Medulla oblongata (tissue), 1 donor: Measurements from ENCODE around the gene PLEK2.
"Not testable (repeated sequence)": the region's sequence is repeated elsewhere in the genome, so short reads cannot be mapped to it uniquely, and the experiment has no call there.

ENCODE experiments used
- DNase-seq: peaks from one replicate; pipeline ENCODE4 v3.0.0-alpha.2; 2015; ENCODE audit errors: extremely low spot score

Gene PLEK2

DNA sequence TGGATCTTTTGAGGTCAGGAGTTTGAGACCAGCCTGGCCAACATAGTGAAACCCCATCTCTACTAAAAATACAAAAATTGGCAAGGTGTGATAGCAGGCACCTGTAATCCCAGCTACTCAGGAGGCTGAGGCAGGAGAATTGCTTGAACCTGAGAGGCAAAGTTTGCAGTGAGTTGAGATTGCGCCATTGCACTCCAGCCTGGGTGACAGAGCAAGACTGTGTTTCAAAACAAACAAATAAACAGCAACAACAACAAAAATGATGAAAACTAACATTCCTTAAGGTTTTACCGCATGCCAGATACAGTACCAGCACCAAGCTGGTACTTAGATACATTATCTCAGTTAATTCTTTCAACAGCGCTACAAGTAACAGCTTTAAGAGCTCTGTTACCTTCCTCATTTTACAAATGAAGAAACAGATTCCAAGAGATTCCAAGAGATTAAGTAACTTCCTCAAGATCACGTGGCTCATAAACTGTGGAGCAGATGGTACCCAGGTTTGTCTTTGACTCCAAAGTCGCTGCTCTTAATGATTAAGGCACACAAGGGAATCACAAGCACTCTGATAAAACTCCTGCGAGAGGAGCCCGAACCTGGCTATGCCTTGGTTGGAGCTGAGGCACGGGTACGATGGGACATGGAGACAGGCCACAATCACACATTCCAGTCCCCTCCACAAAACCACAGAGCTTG lies 17.7 kb upstream of the PLEK2 start:
- no peak for DNase-seq

DNA sequence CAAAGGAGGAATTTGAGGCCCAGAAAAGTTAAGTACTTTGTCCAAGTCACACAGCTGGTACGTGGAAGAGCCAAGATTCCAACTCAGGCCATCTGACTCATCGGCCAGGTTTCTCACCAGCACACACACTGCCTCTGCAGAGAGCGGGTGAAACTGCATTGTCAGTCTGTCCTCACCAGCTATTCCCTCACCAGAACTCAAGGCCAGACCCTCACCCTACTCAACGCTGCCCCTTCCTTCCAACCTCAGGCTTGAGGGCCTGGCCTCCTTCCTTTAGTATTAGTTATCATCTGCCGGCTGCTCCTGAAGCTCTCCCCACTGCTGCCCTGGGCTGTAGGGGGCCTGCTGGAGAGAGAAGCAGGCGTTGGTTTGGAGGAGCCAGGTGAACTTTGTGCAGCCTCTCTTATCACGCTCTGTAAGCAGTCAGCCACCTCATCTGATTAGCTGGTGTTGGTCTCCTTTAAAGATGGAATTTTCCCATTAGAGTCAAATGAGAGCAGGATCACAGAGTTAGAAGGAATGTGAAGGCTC lies 16.6 kb upstream of the PLEK2 start:
- no peak for DNase-seq

DNA sequence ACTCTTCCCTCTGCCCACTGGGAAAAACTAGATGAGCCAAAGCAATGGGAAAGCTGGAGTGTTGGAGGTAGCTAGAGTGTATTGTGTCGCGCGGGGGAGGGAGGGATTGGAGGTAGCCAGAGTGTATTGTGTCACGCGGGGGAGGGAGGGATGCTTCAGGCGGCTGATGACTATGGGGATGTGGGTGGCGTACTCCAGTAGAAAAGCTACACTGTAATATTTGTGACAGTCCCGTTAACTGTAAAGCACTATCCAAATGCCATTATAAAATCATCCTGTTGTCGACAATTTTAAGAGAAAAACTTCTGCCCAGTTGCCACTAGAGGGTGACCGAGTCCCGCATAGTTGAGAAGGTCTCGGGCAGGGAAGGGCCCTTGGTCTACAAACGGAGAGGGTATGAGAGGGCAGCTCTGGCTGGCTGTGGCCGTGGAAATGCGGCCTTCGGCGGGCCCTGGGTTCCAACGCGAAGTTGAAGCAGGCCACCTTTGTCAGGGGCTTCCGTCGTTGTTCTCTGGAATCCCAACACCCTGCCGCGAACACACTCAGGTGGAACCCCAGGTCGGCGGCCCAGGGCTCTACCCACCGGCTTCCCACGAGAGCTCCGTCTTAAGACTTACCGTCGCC lies 15.1 kb upstream of the PLEK2 start:
- peak; percentile 94 for DNase-seq

DNA sequence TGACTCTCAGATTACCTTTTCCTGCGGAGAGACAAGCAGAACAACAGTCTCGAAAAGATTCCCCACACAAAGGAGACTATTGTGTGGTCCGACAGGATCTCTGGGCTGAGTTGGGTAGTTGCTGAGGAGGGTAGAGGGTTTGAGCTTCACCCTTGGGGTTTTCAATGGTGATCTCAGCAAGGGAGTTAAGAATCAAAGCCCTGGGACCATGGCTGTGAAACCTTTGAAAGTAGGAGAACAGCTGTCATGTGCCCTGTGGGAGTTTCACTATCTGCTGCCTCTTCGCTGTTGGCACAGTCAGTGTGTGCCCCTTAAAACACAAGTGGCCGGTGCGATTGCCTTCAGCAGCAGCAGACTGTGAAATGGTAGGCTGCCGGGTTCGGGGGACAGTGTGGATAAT lies 14.2 kb upstream of the PLEK2 start:
- DNase-seq = peak; percentile 28

DNA sequence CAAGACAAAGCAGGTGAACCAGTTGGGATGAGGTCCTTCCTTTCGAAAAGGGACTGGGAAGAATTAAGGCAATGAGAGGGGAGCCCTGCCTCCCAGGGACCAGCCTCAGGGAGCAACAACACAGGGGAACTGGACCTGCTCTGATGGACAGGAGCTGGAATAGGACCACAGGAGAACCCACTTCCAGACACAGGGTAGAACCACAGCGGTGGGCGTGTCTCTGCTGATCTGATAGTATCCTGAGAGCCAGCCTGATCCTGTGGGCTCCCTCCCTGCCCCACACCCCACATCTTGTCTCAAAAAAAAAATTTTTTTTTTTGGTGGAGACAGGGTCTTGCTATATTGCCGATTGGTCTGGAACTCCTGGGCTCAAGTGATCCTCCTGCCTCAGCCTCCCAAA lies 13.6 kb upstream of the PLEK2 start:
- no peak for DNase-seq

DNA sequence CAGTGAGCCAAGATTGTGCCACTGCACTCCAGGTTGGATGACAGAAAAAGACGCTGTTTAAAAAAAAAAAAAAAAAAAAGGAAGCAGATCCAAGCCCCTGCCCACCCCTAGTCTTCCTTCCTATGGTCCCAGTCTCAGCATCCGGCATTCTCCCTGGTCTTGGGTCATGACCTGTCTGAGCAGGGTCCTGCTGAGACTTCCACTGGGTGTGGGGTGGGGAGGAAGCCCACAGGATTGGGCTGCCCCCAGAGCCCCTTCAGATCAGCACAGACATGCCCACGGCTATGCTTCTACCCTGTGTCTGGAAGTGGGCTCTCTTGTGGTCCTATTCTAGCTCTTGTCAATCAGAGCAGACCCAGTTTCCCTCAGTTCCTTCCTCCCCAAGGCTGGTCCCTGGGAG lies 12.6 kb upstream of the PLEK2 start:
- DNase-seq = no peak

DNA sequence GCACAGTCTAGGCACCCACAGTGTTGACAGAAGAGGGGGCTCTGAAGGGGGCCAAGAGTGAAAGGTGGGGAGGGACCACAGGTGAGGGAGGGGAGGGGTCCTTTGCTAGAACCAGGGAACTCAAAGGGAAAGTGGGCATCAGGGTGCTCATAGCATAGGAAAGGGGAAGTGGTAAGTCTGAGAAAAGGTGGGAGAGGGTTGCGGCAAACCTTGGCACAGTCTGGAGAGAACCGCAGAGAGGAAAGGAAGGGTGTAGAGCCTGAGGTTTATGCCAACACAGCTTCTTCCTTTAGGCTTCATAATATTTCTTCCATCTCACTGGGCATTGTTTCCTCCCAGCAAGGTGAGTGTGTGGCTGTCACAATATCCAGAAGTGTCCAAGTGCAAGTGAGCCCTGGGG lies 11.5 kb upstream of the PLEK2 start:
- DNase-seq = no peak

DNA sequence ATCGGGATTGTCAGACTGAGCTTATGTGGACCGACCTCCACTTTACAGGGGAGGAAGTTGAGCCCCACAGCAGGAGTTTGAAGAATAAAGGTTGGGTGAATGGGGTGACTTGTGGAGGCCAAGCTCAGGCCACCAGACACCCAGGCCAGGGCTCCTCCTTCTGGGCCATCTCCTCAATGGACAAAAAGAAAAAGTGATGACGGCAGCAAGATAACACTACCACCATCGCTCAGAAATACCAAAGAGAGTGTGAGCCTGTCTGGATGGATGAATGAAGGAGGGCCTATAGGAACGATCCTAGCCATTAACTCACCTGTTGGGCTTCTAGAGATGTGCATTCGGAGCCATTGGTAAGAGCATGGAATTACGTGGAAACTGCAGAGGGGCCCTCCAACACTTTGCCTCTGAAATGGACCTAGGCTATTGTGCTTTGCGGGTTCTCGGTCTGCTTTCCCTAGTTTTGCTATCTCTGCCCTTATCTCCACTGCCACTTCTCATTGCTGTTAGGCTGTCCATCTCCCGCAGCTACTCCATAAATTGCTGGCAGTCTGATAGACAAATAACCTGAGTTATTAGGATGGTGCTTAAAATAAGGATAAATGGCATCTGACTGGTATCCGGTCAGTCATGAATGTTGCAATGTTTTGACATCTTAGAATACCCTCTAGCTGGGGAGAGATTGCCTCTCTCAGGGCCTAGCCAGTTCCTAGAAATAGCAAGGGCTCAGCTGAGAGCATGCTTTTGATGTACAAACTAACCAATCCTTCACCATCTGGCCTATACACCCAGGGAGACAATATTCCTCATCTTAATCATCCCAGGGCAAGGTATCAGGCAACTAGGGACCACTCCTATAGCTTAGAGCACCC lies 9.6 kb upstream of the PLEK2 start:
- no peak for DNase-seq

DNA sequence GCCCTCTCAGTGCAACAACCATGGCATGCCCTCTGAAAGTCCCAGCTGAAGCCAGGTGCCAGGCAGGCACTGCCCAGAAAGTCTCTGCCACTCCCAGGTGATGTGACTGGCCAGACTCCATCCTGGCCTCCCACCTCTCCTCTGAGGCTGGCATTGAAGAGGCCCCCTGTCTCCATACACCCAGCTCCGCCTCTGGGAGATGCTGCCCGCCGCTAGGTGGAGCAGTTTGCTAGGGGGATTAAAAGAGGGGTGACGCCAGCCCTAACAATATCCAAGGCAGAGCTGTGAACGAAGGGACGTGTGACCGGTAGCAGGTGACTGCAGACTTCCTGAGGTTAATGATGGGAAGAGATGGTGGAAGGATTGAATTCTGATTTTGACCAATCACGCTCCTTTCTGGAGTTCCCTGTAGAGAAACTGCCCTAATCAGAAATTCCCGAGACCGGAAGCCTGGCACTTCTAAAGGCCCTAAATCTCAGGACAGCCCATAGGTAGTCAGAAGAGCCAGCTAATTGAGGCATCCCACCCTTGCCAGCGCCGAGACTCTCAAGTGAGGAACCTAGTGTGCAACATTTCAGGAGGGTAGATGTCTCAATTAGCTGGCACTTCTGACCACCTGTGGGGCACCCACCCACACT lies 8.3 kb upstream of the PLEK2 start:
- no peak for DNase-seq

DNA sequence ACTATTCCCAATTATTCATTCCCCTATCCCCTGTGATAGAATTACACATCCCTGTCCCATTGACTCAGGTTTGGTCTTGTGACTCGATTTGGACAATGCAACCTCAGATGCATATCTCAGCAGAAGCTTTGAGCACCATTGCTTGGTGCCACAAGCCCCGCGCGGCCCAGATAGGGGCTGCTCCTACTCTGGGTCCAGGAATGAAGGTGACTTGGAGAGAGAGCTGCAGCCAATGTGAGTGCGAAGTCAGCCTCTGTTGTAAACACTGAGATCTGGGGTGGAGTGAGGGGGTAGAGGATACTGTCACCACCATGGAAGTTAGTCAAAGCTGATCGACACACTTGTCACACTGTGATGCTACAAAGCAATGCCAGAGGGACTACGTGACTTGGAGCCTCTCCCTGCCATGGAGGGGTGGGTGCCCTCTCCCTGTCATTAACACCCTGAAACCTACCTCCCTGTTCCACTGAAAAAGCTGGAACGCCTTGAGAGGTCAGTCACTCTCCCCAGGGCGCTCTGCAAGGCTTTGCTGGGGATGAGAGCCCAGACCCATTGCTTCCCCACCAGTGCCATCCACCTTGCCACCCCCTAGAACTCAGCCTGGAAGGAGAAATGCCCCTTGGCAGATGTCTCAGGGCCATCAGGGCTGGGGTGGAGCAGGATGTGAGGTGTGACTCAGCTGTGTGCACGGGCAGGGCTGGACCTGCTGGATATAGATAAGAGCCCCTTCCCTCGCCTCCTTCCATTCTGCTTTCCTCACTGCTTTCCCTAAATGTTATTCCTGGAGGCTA lies 6.6 kb upstream of the PLEK2 start:
- DNase-seq = no peak

DNA sequence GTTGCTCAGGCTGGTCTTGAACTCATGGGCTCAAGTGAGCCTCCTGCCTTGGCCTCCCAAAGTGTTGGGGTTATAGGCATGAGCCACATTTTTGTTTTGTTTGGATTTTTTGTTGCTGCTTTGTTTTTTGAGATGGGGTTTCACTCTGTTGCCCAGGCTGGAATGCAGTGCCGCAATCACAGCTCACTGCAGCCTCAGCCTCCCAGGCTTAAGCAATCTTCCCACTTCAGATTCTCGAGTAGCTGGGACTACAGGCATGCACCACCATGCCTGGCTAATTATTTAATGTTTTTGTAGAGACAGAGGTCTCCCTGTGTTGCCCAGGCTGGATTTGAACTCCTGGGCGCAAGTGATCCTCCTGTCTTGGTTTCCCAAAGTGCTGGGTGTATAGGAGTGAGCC lies 5.7 kb upstream of the PLEK2 start:
- DNase-seq = no peak

DNA sequence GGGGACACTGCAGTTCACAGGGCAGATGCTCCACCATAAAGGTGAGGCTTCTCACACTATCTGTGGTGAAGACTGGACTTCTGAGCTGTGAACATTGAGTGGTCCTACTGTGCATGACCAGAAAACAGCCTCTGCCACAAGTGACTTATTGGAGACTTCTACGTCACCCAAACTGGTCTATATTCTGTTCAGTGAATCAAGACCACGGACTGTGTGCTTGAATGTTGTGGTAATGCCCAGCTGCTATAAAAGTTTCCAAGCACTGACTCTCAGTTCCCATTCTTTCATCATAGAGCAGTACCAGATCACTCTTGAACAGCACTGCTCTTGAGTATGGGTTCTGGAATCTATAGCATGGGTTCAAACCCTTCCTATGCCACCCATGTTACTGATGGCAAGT lies 4.8 kb upstream of the PLEK2 start:
- DNase-seq = no peak

DNA sequence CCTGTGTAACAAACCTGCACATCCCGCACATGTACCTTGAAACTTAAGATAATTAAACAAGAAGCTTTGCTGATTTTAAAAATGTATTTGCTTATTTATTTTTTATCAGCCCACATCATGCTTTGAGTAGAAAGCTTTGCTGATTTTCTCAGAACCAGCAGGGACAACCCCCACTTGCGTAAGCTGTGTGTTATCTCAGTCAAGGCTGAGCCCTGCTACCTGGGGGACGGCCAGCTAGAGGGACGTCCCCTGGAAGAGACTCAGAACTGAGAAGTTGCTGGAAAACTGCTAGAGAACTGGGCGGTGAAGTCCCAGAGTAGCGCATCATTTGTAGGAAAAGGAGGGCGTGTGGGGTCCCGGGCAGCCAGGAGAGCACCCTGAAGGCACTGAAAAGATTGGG lies 4.1 kb upstream of the PLEK2 start:
- DNase-seq = no peak

DNA sequence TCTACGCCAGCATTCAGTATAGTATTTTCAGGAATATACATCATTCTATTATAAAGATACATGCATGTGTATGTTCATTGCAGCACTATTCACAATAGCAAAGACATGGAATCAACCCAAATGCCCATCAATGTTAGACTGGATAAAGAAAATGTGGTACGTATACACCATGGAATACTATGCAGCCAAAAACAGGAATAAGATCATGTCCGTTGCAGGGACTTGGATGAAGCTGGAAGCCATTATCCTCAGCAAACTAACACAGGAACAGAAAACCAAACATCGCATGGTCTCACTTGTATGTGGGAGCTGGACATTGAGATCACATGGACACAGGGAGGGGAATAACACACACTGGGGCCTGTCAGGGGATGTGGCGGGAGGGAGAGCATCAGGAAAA lies 3.6 kb upstream of the PLEK2 start:
- DNase-seq = not testable (repeated sequence)

DNA sequence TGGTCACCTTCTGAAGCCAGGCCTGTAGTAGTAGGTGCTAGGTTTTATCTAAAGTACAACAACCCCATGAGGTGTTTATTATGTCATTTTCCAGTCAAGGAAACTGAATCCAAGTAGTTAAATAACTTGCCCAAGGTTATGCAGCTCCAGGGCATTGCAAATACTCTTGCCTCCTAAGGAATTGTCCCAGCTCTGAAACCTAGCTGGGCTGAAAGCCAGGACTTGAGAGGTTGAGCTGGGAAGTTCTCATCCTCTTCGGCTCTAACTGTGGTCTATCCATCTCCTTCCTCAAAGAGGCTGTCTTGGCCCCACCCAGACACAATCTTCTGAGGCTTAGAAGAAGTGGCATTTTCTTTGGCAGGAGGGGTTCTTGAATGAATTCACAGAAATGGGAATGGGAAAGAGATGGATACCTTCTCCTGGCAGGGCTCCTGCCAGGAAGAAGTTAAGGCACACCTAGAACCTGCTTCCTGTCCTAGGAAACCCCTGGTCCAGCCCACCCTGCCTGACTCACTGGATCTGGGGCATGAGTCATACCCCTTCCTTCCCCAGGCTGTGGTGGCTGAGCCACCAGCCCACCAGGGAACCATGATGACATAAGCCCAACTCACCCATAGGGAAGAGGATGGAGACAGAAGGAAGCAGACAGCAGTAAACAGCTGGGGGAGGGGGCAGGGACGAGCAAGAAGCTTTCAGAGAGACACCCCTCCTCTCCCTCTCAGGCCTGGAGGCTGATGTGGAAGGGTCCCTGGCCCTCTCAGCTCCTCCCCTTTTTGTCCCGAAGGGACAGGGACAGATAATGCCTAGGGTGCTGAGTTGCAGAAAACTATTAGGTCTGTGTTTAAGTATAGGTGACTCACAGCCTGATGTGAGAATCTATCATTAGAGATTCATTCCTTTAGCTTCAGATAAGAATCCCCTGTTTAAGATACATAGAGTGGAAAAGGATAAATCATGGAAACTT lies 2.1 kb upstream of the PLEK2 start:
- no peak for DNase-seq

DNA sequence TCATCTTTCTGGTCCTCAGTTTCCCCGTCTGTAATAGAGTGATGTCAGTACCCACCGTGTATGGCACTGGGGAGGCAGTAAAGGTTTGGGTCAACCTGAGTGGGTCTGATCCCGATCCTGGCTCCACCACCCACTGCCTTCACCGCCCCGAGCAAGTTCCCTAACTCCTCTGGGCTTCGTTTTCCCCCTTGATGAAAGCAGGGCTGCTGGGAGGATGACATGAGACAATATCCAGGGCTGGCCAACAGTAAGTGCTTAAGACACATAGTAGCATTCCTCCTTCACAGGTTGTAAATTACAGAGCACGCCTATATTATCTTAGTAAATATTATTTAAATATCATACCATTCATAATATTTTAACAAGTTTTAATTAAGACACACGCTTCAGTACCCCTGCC lies 595 bp downstream of the PLEK2 start:
- no peak for DNase-seq

DNA sequence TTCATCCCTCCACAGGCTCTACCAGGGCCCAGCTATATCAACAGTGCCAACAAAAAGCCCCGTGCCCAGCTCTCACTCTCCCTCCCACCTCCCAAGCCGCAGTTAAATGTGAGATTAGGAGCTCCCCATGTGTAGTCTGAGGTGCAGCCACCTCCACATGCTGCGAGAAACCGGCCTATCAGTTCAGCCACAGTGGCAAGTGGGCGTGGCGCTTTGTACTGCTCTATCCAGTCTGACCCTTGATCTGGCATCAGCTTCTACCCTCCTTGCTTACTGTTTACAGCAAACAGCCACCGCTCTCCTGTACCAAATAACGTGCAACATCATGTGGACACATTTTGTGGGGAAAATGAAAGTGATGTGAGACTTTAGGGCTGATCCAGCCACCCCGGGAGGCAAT lies 1.7 kb downstream of the PLEK2 start:
- DNase-seq = no peak

DNA sequence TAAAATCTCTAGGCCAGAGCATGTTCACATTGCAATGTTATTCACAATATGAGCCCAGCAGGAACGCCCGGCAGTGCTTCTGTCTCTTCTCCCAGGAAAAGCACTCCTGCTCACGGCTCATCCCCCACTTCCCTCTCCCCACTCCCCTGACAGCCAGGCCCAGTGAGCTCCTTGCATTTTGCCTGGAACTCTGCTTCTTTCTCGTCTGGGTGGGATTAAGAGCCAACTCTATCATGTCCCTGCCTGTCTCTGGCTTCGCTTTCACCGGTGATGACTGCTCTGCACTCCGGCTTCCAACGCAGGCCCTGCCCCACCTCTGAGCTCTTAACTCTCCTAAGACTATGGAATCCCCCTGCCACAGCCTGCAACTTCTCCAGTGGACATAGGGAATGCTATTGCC lies 2.5 kb downstream of the PLEK2 start:
- no peak for DNase-seq

DNA sequence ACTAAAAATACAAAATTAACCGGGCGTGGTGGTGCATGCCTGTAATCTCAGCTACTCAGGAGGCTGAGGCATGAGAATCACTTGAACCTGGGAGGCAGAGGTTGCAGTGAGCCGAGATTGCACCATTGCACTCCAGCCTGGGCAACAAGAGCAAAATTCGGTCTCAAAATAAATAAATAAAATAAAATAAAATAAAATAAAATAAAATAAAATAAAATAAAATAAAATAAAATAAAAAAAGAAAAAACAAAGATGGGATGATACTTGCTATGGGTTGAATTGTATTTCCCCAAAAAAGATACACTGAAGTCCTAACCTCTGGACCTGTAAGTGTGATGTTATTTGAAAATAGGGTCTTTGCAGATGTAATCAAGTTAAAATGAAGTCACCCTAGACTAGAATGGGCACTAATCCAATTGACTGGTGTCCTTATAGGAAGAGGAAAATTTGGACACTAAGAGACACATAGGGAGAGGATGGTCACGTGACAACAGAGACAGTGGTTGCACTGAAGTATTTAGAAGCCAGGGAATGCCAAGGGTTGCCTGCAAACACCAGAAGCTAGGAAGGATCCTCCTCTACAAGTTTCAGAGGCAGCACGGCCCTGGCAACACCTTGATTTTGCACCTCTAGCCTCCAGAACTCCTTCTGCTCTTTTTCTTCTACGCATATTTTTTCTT lies 3.7 kb downstream of the PLEK2 start:
- not testable (repeated sequence) for DNase-seq

DNA sequence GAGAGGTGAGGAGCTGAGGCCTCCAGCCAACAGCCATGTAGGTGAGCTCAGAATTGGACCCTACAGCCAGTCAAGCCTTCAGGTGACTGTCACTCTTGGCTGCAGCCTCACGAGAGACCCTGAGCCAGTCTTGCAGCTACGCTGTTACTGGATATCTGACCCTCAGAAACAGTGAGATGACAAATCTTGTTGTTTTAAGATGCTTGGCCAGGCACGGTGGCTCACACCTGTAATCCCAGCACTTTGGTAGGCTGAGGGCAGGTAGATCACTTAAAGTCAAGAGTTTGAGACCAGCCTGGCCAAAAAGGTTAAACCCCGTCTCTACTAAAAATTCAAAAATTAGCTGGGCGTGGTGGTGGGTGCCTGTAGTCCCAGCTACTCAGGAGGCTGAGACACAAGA lies 6.2 kb downstream of the PLEK2 start:
- DNase-seq = no peak
